ENCODE measurements around the gene ARHGEF19.

GRCh38 chr1:16178596-16179497, 33.6 kb downstream of the ARHGEF19 start:
- no peak for TF ChIP-seq CTCF (IDR thresholded peaks at IDR 0.05; ENCODE audit: low read depth, low read length)
- no peak for TF ChIP-seq MAX (IDR thresholded peaks at IDR 0.05; ENCODE audit: low read depth, low read length)
- TF ChIP-seq POLR2A (IDR thresholded peaks at IDR 0.05; ENCODE audit: extremely low read depth, insufficient read length), result no peak
- no peak for TF ChIP-seq MYC (IDR thresholded peaks at IDR 0.05; ENCODE audit: low read depth, low read length)
